Activated CD8-positive, alpha-beta memory T cell treated with anti-CD3 and anti-CD28 coated beads, Interleukin-2, amount 10 ng/mL, durations not matched to agents 7 days and 5 days (primary cell): ENCODE measurements around the gene TSR3. TPM values are rescaled to one million over a fixed set of nuclear protein-coding genes. Genes with fewer than 3 reads are reported as not detected.
A peak's percentile ranks its signal among the peaks of the same experiment; 100 is the strongest.

ENCODE experiments used
- ATAC-seq: fragments of 150-1000 bp; cut with Tn5 transposase; one replicate; pipeline ENCODE4 v1.10.0; 2021; ENCODE audit warnings: moderate library complexity
- CTCF ChIA-PET: fragments of 350-600 bp; sonication (Branson Sonifier 250); formaldehyde crosslinking; loops from one replicate; lab custom pipeline; 2021; ENCODE audit warnings: antibody characterized with exemption; lab: Charles Lee
- DNase-seq: peaks from one replicate; pipeline ENCODE4 v3.0.0-alpha.2; 2020
- H3K27ac Mint-ChIP-seq: one replicate; pipeline ENCODE4 v1.8.0; 2021; ENCODE audit warnings: mild to moderate bottlenecking, mixed read lengths
- H3K27me3 Mint-ChIP-seq: one replicate; pipeline ENCODE4 v1.8.0; 2021; ENCODE audit warnings: mixed read lengths
- H3K36me3 Mint-ChIP-seq: one replicate; pipeline ENCODE4 v1.8.0; 2021; ENCODE audit warnings: mild to moderate bottlenecking, mixed read lengths
- H3K4me1 Mint-ChIP-seq: one replicate; pipeline ENCODE4 v1.8.0; 2021; ENCODE audit warnings: mixed read lengths
- H3K4me3 Mint-ChIP-seq: one replicate; pipeline ENCODE4 v1.8.0; 2021; ENCODE audit warnings: mild to moderate bottlenecking, moderate library complexity, mixed read lengths
- H3K9me3 Mint-ChIP-seq: one replicate; pipeline ENCODE4 v1.8.0; 2022; ENCODE audit warnings: low read depth, mixed read lengths
- total RNA-seq, 2 experiments: library from RNA; stranded (reverse); gene quantifications; one replicate each; pipeline ENCODE4 v1.2.3, GENCODE V29; 2021

The TSR3 gene
- total RNA-seq, 2 experiments from 2014 or later, result 52.9 to 57.8 TPM

GRCh38 chr16:1355591-1355990, 3.9 kb upstream of the TSR3 start:
- H3K36me3 Mint-ChIP-seq, result no peaks in the 10 kb centered on the region
- no peak overlapping the region for H3K4me3 Mint-ChIP-seq
- CTCF ChIA-PET, result interaction anchor here (0.6 kb wide), 1 partner anchor 8 kb away, joined by 3 read pairs; no protein-coding TSS in a partner anchor
- DNase-seq (no peak), ATAC-seq (no peak)
- no peaks in the 10 kb centered on the region for H3K27me3 Mint-ChIP-seq
- H3K27ac Mint-ChIP-seq, result no peak overlapping the region
- H3K4me1 Mint-ChIP-seq, result peaks cover 28% of the 10 kb centered on the region
- no peaks in the 10 kb centered on the region for H3K9me3 Mint-ChIP-seq

- Mint-ChIP-seq H3K27ac (no peak overlapping the region), H3K27me3 (no peaks in the 10 kb centered on the region), H3K36me3 (no peaks in the 10 kb centered on the region), H3K4me3 (no peak overlapping the region), H3K4me1 (peaks cover 34% of the 10 kb centered on the region), H3K9me3 (no peaks in the 10 kb centered on the region)
- ATAC-seq, result no peak
- no peak for DNase-seq
- CTCF ChIA-PET, result interaction anchor here (0.6 to 2.2 kb wide), 3 partner anchors 8 to 12 kb away, joined by 3 to 10 read pairs (median 4); no protein-coding TSS in a partner anchor
These were observed 3.3 kb upstream of the TSR3 start for GRCh38 chr16:1354815-1355540.

GRCh38 chr16:1351215-1351581, 480 bp downstream of the TSR3 start:
- no peaks in the 10 kb centered on the region for H3K27me3 Mint-ChIP-seq
- H3K9me3 Mint-ChIP-seq, result no peaks in the 10 kb centered on the region
- DNase-seq, result no peak
- ATAC-seq, result peak; percentile 35
- H3K4me3 Mint-ChIP-seq, result peak overlapping the region; percentile 83
- peak overlapping the region; percentile 76 for H3K27ac Mint-ChIP-seq
- peaks cover 35% of the 10 kb centered on the region for H3K4me1 Mint-ChIP-seq
- H3K36me3 Mint-ChIP-seq, result peaks cover 2% of the 10 kb centered on the region
- CTCF ChIA-PET, result interaction anchor here (2.2 kb wide), 1 partner anchor 12 kb away, joined by 6 read pairs; no protein-coding TSS in a partner anchor

DNA sequence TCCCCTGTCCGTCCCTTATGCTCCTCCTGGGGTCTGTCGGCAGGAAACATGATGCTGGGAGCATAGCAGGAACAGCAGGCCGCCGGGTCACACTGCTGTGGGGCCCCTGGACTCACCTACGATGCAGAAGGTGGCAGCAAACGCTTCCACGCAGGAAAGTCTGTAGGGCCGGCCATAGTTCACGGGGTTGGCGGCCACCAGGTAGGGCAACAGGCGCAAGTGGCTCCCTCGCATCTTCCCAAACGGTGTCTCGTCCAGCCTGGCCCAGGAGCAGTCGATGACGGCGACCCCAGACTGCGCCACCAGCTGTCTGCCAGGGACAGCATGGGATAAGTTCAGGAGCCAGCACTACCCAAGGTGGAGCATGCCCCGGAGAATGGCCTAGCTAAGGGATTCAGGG, 987 bp downstream of the TSR3 start:
- Mint-ChIP-seq H3K27ac (peak overlapping the region; percentile 76), H3K36me3 (peaks cover 2% of the 10 kb centered on the region), H3K27me3 (no peaks in the 10 kb centered on the region), H3K4me3 (peak overlapping the region; percentile 83), H3K4me1 (peaks cover 35% of the 10 kb centered on the region), H3K9me3 (no peaks in the 10 kb centered on the region)
- CTCF ChIA-PET, result interaction anchor here (2.2 kb wide), 1 partner anchor 13 kb away, joined by 6 read pairs; no protein-coding TSS in a partner anchor
- DNase-seq (no peak), ATAC-seq (no peak)

GRCh38 chr16:1349951-1350350, 1.7 kb downstream of the TSR3 start:
- Mint-ChIP-seq H3K27ac (no peak overlapping the region), H3K4me3 (peak overlapping the region; percentile 83), H3K27me3 (no peaks in the 10 kb centered on the region), H3K36me3 (peaks cover 2% of the 10 kb centered on the region), H3K4me1 (peaks cover 33% of the 10 kb centered on the region), H3K9me3 (no peaks in the 10 kb centered on the region)
- ATAC-seq (no peak), DNase-seq (no peak)
- CTCF ChIA-PET, result interaction anchor here (1.0 to 2.2 kb wide), 2 partner anchors 14 kb away, joined by 4 to 6 read pairs; no protein-coding TSS in a partner anchor

DNA sequence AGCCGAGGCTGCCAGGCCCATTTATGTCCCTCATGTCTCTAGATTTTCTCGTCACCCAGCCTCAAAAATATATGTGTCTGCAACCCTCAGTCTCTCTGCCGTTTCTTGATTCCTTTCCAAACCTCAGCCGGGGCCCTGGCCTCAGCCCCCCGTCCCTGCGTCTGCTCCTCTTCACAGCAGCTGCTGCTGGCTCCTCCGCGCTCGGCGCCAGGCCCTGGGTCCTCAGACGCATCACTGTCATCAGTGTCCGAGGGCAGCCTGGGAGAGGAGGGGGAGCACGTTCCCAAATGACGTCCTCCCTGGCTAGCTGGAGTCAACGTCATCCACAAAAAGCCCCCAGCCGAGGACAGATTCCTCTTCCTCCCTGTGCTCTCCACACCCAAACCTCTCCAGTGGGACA, 2.3 kb downstream of the TSR3 start:
- H3K4me1 Mint-ChIP-seq, result peaks cover 30% of the 10 kb centered on the region
- DNase-seq, result no peak
- peaks cover 2% of the 10 kb centered on the region for H3K36me3 Mint-ChIP-seq
- CTCF ChIA-PET, result interaction anchor here (0.9 to 1.0 kb wide), 2 partner anchors 11 to 13 kb away, joined by 3 to 4 read pairs; no protein-coding TSS in a partner anchor
- no peaks in the 10 kb centered on the region for H3K9me3 Mint-ChIP-seq
- H3K27me3 Mint-ChIP-seq, result no peaks in the 10 kb centered on the region
- no peak overlapping the region for H3K27ac Mint-ChIP-seq
- no peak for ATAC-seq
- H3K4me3 Mint-ChIP-seq, result no peak overlapping the region

DNA sequence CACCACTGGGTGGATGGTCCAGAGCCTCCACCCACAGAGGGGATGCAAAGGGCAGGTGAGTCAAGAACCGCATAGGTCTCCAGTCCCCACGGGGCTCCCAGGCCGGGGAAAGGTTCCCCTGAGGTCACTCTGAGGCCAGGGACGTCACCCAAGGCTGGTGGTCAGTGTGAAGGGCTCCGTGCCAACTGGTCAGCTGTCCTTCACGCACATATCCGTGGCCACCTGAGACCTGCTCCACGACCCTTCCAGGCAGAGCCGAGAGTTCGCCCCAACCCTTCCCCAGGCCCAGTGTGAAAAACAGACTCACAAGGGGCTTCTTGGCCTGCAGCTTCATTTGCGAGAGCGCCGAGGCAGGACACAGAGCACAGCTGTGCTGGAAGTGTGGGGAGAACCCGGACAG, 2.8 kb downstream of the TSR3 start:
- CTCF ChIA-PET, result interaction anchor here (0.9 kb wide), 1 partner anchor 12 kb away, joined by 3 read pairs; no protein-coding TSS in a partner anchor
- Mint-ChIP-seq H3K4me1 (peaks cover 29% of the 10 kb centered on the region), H3K4me3 (no peak overlapping the region), H3K36me3 (peaks cover 2% of the 10 kb centered on the region), H3K27ac (no peak overlapping the region), H3K27me3 (no peaks in the 10 kb centered on the region), H3K9me3 (no peaks in the 10 kb centered on the region)
- ATAC-seq (no peak), DNase-seq (no peak)

- H3K9me3 Mint-ChIP-seq, result no peaks in the 10 kb centered on the region
- CTCF ChIA-PET, result interaction anchor here (0.9 kb wide), 1 partner anchor 12 kb away, joined by 3 read pairs; no protein-coding TSS in a partner anchor
- H3K27me3 Mint-ChIP-seq, result no peaks in the 10 kb centered on the region
- no peak overlapping the region for H3K27ac Mint-ChIP-seq
- no peak overlapping the region for H3K4me3 Mint-ChIP-seq
- ATAC-seq (no peak), DNase-seq (no peak)
- peaks cover 25% of the 10 kb centered on the region for H3K4me1 Mint-ChIP-seq
- peaks cover 2% of the 10 kb centered on the region for H3K36me3 Mint-ChIP-seq
These were observed 3.2 kb downstream of the TSR3 start for GRCh38 chr16:1348441-1348840.

DNA sequence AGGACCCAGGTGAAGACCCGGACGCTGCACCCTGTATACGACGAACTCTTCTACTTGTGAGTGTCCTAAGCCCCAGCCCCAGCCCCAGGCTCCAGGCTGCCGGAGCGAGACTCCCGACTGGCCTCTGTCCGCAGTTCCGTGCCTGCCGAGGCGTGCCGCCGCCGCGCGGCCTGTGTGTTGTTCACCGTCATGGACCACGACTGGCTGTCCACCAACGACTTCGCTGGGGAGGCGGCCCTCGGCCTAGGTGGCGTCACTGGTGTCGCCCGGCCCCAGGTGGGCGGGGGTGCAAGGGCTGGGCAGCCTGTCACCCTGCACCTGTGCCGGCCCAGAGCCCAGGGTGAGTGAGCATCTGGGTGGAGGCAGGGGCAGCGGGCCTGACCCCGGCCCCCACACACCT, 3.7 kb downstream of the TSR3 start:
- no peaks in the 10 kb centered on the region for H3K9me3 Mint-ChIP-seq
- no peak overlapping the region for H3K27ac Mint-ChIP-seq
- peaks cover 2% of the 10 kb centered on the region for H3K36me3 Mint-ChIP-seq
- DNase-seq, result no peak
- H3K4me1 Mint-ChIP-seq, result peaks cover 26% of the 10 kb centered on the region
- ATAC-seq, result no peak
- no peaks in the 10 kb centered on the region for H3K27me3 Mint-ChIP-seq
- no peak overlapping the region for H3K4me3 Mint-ChIP-seq
- CTCF ChIA-PET, result no interaction called here

DNA sequence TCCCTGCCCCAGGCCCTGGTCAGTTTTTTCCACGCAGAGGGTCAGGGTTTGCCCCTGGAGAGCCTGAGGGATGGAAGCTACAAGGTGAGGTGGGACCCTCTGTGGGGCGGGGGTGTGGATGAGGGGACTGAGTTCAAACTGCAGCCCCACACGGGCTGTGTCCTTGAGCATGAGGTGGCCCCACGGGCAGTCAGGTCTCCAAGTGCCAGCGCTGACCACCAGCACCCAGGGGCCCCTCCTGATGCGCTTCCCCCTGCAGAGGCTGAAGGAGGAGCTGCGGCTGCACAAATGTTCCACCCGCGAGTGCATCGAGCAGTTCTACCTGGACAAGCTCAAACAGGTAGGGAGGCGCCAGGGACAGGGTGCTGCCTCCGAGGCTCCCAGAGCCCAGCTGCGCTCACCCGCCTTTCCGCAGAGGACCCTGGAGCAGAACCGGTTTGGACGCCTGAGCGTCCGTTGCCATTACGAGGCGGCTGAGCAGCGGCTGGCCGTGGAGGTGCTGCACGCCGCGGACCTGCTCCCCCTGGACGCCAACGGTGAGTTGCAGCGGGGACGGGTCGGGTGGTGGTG, 4.3 kb downstream of the TSR3 start:
- H3K27me3 Mint-ChIP-seq, result no peaks in the 10 kb centered on the region
- no peak for ATAC-seq
- CTCF ChIA-PET, result no interaction called here
- DNase-seq, result no peak
- H3K27ac Mint-ChIP-seq, result no peak overlapping the region
- H3K9me3 Mint-ChIP-seq, result no peaks in the 10 kb centered on the region
- no peak overlapping the region for H3K4me3 Mint-ChIP-seq
- H3K36me3 Mint-ChIP-seq, result peaks cover 2% of the 10 kb centered on the region
- peaks cover 28% of the 10 kb centered on the region for H3K4me1 Mint-ChIP-seq

- Mint-ChIP-seq H3K4me1 (peaks cover 32% of the 10 kb centered on the region), H3K27me3 (no peaks in the 10 kb centered on the region), H3K36me3 (peaks cover 2% of the 10 kb centered on the region), H3K4me3 (no peak overlapping the region), H3K27ac (no peak overlapping the region), H3K9me3 (no peaks in the 10 kb centered on the region)
- ATAC-seq, result no peak
- CTCF ChIA-PET, result no interaction called here
- DNase-seq, result no peak
These were observed 5.0 kb downstream of the TSR3 start for GRCh38 chr16:1346422-1347285.

GRCh38 chr16:1345651-1346421, 5.8 kb downstream of the TSR3 start:
- ATAC-seq (no peak), DNase-seq (no peak)
- no peak overlapping the region for H3K4me3 Mint-ChIP-seq
- CTCF ChIA-PET, result no interaction called here
- no peaks in the 10 kb centered on the region for H3K27me3 Mint-ChIP-seq
- peaks cover 29% of the 10 kb centered on the region for H3K4me1 Mint-ChIP-seq
- peaks cover 2% of the 10 kb centered on the region for H3K36me3 Mint-ChIP-seq
- no peaks in the 10 kb centered on the region for H3K9me3 Mint-ChIP-seq
- H3K27ac Mint-ChIP-seq, result no peak overlapping the region
